Hepatocyte (in vitro differentiated cells): Measurements from ENCODE around the gene NOL12.

Experiments used
- CTCF ChIP-seq: fragments of 200-600 bp; sonication (generic); IDR thresholded peaks from 2 replicates; pipeline ENCODE4 v1.5.1; 2016; ENCODE audit warnings: antibody characterized with exemption, mild to moderate bottlenecking; ENCODE audit not compliant: poor library complexity
- EZH2 ChIP-seq: fragments of 200-600 bp; sonication (generic); IDR thresholded peaks from 2 replicates; pipeline ENCODE4 v1.6.1; 2016; ENCODE audit warnings: antibody characterized with exemption, mild to moderate bottlenecking, borderline replicate concordance

- TF ChIP-seq CTCF, result no peak
- no peak for TF ChIP-seq EZH2
These were observed 38.2 kb upstream of the NOL12 start for GRCh38 chr22:37647928-37648327.
